GM23338 (cell line): ENCODE data around the gene OMA1. TPM values are rescaled to one million over a fixed set of nuclear protein-coding genes. Genes with fewer than 3 reads are reported as not detected.

Experiments
- ATAC-seq: fragments of 200-7000 bp; cut with Tn5 transposase; 3 replicates; pipeline ENCODE4 v1.9.1; 2020
- DNase-seq: peaks from one replicate; pipeline ENCODE4 v3.0.0-alpha.2; 2015; ENCODE audit warnings: low spot score
- H2AFZ ChIP-seq: fragments of 200-600 bp; sonication (generic); 2 replicates; pipeline ENCODE4 v1.8.0; 2016; ENCODE audit warnings: antibody characterized with exemption, mild to moderate bottlenecking, moderate library complexity
- H3F3A ChIP-seq: fragments of 200-600 bp; sonication (generic); replicated peaks from 2 replicates; pipeline ENCODE4 v1.8.0; 2017; ENCODE audit warnings: antibody characterized with exemption, mixed run types, low read depth
- H3K27ac ChIP-seq: fragments of 200-600 bp; sonication (generic); 2 replicates; pipeline ENCODE4 v1.6.1; 2016; ENCODE audit warnings: low read depth
- H3K27me3 ChIP-seq: fragments of 200-600 bp; sonication (generic); 2 replicates; pipeline ENCODE4 v1.8.0; 2016; ENCODE audit warnings: mild to moderate bottlenecking, mixed run types, moderate library complexity; ENCODE audit not compliant: insufficient read depth
- H3K36me3 ChIP-seq: fragments of 200-600 bp; sonication (generic); 2 replicates; pipeline ENCODE4 v1.8.0; 2016; ENCODE audit warnings: mild to moderate bottlenecking; ENCODE audit not compliant: insufficient read depth
- H3K4me1 ChIP-seq: fragments of 200-600 bp; sonication (generic); 2 replicates; pipeline ENCODE4 v1.8.0; 2016; ENCODE audit warnings: mild to moderate bottlenecking, moderate library complexity; ENCODE audit not compliant: insufficient read depth
- H3K4me2 ChIP-seq: fragments of 200-600 bp; sonication (generic); 2 replicates; pipeline ENCODE4 v1.7.1; 2017; ENCODE audit warnings: mixed run types
- H3K4me3 ChIP-seq: fragments of 200-600 bp; sonication (generic); 2 replicates; pipeline ENCODE4 v1.6.1; 2016; ENCODE audit warnings: mixed run types
- H3K79me2 ChIP-seq: fragments of 200-600 bp; sonication (generic); replicated peaks from 2 replicates; pipeline ENCODE4 v1.8.0; 2017; ENCODE audit warnings: mild to moderate bottlenecking; ENCODE audit not compliant: insufficient read depth
- H3K9me2 ChIP-seq: fragments of 200-600 bp; sonication (generic); 2 replicates; pipeline ENCODE4 v1.8.0; 2017; ENCODE audit not compliant: insufficient read depth
- H4K20me1 ChIP-seq: fragments of 200-600 bp; sonication (generic); replicated peaks from 2 replicates; pipeline ENCODE4 v1.8.0; 2017; ENCODE audit warnings: mild to moderate bottlenecking; ENCODE audit not compliant: insufficient read depth
- H3K27ac Mint-ChIP-seq: 2 replicates; pipeline ENCODE4 v1.8.0; 2020; ENCODE audit warnings: inconsistent platforms, mild to moderate bottlenecking, moderate library complexity, mixed read lengths
- H3K27me3 Mint-ChIP-seq: 3 replicates; pipeline ENCODE4 v1.8.0; 2022; ENCODE audit warnings: low read depth, mild to moderate bottlenecking, moderate library complexity, mixed read lengths, inconsistent platforms; ENCODE audit not compliant: insufficient read depth, poor library complexity
- H3K36me3 Mint-ChIP-seq: 3 replicates; pipeline ENCODE4 v1.8.0; 2021; ENCODE audit warnings: low read depth, mild to moderate bottlenecking, inconsistent platforms, moderate library complexity, mixed read lengths
- H3K4me1 Mint-ChIP-seq: 3 replicates; pipeline ENCODE4 v1.8.0; 2020; ENCODE audit warnings: mild to moderate bottlenecking, inconsistent platforms, mixed read lengths
- H3K4me3 Mint-ChIP-seq: 3 replicates; pipeline ENCODE4 v1.8.0; 2021; ENCODE audit warnings: moderate library complexity, mild to moderate bottlenecking, inconsistent platforms, mixed read lengths
- H3K9me3 Mint-ChIP-seq: 3 replicates; pipeline ENCODE4 v1.8.0; 2020; ENCODE audit warnings: moderate library complexity, mild to moderate bottlenecking, inconsistent platforms, mixed read lengths
- CTCF ChIP-seq, 2 experiments: fragments of 200-600 bp in 1 of 2; sonication (generic) in 1 of 2; conservative IDR thresholded peaks; 2 replicates each; pipeline versions ENCODE4 v1.5.1 to v1.6.1; 2016 to 2017; ENCODE audit warnings: antibody characterized with exemption in 2 of 2, low read depth in 2 of 2, mild to moderate bottlenecking in 2 of 2, moderate library complexity in 1 of 2
- EZH2 ChIP-seq: fragments of 200-600 bp; sonication (generic); IDR thresholded peaks from one replicate; pipeline ENCODE4 v1.8.0; 2017; ENCODE audit warnings: antibody characterized with exemption, mild to moderate bottlenecking, low read depth; ENCODE audit not compliant: unreplicated experiment
- EZH2phosphoT487 ChIP-seq: fragments of 200-600 bp; sonication (generic); IDR thresholded peaks from one replicate; pipeline ENCODE4 v1.8.1; 2018; ENCODE audit warnings: antibody characterized with exemption; ENCODE audit not compliant: unreplicated experiment
- POLR2AphosphoS5 ChIP-seq: IDR thresholded peaks from 2 replicates; pipeline ENCODE4 v1.6.1; 2016; ENCODE audit warnings: antibody characterized with exemption, low read depth
- polyA plus RNA-seq: library from polyadenylated mRNA; unstranded; fragments of >200 nt; fragmentation: Nextera tagmentation; extraction: Ambion mirVana; gene quantifications from 2 replicates; pipeline ENCODE4 v1.2.1, GENCODE V29; 2016
- total RNA-seq: library from RNA; depleted of rRNA; stranded (reverse); fragments of >200 nt; shearing (Covaris generic); gene quantifications from 2 replicates; pipeline ENCODE4 v1.2.3, GENCODE V29; 2014
- TF ChIP-seq, protein P1 (sequence below): fragments of 250-450 bp; sonication (Bioruptor Pico); IDR thresholded peaks from 2 replicates; pipeline ENCODE4 v1.5.0; 2020; ENCODE audit warnings: mild to moderate bottlenecking, moderate library complexity

Gene OMA1
- total and polyA plus RNA-seq, 2 experiments from 2014 or later: 21.3 to 33.1 TPM

DNA sequence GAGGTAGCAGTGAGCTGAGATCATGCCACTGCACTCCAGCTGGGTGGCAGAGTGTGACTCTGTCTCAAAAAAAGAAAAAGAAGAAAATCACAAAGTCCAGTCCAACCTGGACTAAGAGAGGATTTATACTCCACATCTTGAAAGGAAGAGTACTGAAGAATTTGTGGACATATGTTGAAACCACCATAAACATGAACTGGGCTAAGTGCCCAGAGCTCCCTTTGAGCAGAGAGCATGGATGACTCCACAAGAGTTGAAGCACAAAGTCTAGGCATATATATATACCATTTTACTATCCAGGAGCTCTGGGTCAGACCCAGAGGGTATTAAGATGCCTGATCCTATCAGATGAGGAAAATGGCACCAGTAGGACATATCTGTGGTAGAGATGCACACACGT is 86.6 kb downstream of the OMA1 start:
- H3K4me2 ChIP-seq: no peak overlapping the region
- H3K27ac ChIP-seq: no peak overlapping the region
- DNase-seq (no peak), ATAC-seq (no peak)
- no peak overlapping the region for H3K4me3 ChIP-seq
- Mint-ChIP-seq H3K9me3 (no peaks in the 10 kb centered on the region), H3K36me3 (no peaks in the 10 kb centered on the region), H3K4me1 (peaks cover under 1% of the 10 kb centered on the region), H3K4me3 (no peak overlapping the region), H3K27ac (no peak overlapping the region), H3K27me3 (peaks cover 8% of the 10 kb centered on the region)
- H3K4me1 ChIP-seq: no peaks in the 10 kb centered on the region
- H3F3A ChIP-seq: no peaks in the 10 kb centered on the region
- H3K36me3 ChIP-seq: no peaks in the 10 kb centered on the region
- no peak overlapping the region for H2AFZ ChIP-seq
- H4K20me1 ChIP-seq: no peaks in the 10 kb centered on the region
- no peaks in the 10 kb centered on the region for H3K27me3 ChIP-seq
- H3K79me2 ChIP-seq: no peaks in the 10 kb centered on the region
- TF ChIP-seq, protein P1, sequence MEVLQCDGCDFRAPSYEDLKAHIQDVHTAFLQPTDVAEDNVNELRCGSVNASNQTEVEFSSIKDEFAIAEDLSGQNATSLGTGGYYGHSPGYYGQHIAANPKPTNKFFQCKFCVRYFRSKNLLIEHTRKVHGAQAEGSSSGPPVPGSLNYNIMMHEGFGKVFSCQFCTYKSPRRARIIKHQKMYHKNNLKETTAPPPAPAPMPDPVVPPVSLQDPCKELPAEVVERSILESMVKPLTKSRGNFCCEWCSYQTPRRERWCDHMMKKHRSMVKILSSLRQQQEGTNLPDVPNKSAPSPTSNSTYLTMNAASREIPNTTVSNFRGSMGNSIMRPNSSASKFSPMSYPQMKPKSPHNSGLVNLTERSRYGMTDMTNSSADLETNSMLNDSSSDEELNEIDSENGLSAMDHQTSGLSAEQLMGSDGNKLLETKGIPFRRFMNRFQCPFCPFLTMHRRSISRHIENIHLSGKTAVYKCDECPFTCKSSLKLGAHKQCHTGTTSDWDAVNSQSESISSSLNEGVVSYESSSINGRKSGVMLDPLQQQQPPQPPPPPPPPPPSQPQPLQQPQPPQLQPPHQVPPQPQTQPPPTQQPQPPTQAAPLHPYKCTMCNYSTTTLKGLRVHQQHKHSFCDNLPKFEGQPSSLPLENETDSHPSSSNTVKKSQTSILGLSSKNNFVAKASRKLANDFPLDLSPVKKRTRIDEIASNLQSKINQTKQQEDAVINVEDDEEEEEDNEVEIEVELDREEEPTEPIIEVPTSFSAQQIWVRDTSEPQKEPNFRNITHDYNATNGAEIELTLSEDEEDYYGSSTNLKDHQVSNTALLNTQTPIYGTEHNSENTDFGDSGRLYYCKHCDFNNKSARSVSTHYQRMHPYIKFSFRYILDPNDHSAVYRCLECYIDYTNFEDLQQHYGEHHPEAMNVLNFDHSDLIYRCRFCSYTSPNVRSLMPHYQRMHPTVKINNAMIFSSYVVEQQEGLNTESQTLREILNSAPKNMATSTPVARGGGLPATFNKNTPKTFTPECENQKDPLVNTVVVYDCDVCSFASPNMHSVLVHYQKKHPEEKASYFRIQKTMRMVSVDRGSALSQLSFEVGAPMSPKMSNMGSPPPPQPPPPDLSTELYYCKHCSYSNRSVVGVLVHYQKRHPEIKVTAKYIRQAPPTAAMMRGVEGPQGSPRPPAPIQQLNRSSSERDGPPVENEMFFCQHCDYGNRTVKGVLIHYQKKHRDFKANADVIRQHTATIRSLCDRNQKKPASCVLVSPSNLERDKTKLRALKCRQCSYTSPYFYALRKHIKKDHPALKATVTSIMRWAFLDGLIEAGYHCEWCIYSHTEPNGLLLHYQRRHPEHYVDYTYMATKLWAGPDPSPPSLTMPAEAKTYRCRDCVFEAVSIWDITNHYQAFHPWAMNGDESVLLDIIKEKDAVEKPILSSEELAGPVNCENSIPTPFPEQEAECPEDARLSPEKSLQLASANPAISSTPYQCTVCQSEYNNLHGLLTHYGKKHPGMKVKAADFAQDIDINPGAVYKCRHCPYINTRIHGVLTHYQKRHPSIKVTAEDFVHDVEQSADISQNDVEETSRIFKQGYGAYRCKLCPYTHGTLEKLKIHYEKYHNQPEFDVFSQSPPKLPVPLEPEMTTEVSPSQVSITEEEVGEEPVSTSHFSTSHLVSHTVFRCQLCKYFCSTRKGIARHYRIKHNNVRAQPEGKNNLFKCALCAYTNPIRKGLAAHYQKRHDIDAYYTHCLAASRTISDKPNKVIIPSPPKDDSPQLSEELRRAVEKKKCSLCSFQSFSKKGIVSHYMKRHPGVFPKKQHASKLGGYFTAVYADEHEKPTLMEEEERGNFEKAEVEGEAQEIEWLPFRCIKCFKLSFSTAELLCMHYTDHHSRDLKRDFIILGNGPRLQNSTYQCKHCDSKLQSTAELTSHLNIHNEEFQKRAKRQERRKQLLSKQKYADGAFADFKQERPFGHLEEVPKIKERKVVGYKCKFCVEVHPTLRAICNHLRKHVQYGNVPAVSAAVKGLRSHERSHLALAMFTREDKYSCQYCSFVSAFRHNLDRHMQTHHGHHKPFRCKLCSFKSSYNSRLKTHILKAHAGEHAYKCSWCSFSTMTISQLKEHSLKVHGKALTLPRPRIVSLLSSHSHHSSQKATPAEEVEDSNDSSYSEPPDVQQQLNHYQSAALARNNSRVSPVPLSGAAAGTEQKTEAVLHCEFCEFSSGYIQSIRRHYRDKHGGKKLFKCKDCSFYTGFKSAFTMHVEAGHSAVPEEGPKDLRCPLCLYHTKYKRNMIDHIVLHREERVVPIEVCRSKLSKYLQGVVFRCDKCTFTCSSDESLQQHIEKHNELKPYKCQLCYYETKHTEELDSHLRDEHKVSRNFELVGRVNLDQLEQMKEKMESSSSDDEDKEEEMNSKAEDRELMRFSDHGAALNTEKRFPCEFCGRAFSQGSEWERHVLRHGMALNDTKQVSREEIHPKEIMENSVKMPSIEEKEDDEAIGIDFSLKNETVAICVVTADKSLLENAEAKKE (CRISPR knock-in tag): no peak
- TF ChIP-seq POLR2AphosphoS5: no peak
- no peak for TF ChIP-seq EZH2phosphoT487
- no peak for TF ChIP-seq CTCF (conservative IDR thresholded peaks at IDR 0.05; ENCODE audit: low read depth in 2 of 2)
- TF ChIP-seq EZH2: no peak
- peaks cover 3% of the 10 kb centered on the region; the same call in 1 of the 2 replicates for H3K9me2 ChIP-seq
